Umbilical cord (tissue), 2 donors: ENCODE measurements around the gene LSM2. TPM values are rescaled to one million over a fixed set of nuclear protein-coding genes. Genes with fewer than 3 reads are reported as not detected.
A peak's percentile ranks its signal among the peaks of the same experiment; 100 is the strongest.
"Not testable (repeated sequence)": the region's sequence is repeated elsewhere in the genome, so short reads cannot be mapped to it uniquely, and the experiment has no call there.

Experiments used
- DNase-seq: peaks from one replicate; pipeline ENCODE4 v3.0.0-alpha.2; 2015; ENCODE audit warnings: low spot score
- total RNA-seq: library from RNA; depleted of rRNA; stranded (reverse); fragments of >200 nt; gene quantifications from one replicate; pipeline ENCODE4 v1.2.3, GENCODE V29; 2014; ENCODE audit warnings: low replicate concordance; ENCODE audit not compliant: insufficient read depth

The LSM2 gene
- 28.9 TPM for total RNA-seq

DNA sequence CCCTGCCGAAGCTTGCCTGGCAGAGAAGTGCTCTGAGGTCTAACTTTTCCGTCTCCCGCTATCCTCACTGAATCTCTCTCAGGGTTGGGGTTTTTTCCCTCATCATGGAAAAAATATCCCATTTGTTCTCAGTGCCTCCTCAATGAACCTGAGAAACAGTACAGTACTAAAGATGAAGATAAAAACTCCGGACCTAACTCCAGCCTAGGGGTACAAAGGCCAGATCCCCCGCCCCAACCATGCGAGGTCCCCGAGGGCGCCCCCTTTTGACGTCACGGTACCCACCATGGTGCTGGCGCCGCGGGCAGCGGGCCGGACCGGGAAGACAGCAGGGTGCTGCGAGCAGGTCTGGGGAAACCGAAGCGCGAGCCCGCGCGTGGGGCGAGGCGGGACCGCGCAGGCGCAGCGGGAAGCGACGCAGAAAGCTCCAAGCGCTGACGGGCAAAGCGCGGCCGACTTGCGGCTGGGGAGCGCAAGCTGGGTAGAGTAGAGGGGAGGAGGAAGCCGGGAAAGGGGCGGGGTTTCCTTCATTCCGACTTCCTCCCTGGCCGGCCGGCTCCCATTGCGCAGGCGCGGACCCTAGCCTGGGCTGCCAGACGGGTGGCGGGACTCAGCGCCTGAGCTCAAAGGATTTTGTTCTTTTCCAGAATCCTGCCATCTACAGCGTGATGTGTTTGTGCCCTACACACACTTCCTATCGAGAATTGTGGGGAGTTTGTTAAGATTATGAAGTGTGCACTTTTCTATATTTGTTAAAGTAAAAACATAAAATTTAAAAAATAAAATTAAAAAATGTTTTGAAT is at the start of gene LSM2:
Gene LSM2 (minus strand): TSS at position 497 of the 803 bp plus-strand sequence. CDS start 209 bp downstream, at position 288.
- peak; percentile 99 for DNase-seq

DNA sequence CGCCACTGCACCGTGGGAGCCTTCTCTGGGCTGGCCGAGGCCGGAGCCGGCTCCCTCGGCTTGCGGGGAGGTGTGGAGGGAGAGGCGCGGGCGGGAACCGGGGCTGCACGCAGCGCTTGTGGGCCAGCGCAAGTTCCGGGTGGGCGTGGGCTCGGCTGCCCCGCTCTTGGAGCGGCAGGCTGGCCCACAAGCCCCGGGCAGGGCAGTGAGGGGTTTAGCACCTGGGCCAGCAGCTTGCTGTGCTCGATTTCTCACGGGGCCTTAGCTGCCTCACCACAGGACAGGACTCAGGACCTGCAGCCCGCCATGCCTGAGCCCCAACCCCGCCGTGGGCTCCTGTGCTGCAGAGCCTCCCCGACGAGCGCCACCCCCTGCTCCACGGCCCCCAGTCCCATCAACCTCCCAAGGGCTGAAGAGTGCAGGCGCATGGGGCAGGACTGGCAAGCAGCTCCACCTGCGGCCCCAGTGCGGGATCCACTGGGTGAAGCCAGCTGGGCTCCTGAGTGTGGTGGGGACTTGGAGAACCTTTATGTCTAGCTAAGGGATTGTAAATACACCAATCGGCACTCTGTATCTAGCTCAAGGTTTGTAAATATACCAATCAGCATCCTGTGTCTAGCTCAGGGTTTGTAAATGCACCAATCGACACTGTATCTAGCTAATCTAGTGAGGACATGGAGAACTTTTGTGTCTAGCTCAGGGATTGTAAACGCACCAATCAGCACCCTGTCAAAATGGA is 45.4 kb upstream of the LSM2 start:
- DNase-seq = not testable (repeated sequence)

DNA sequence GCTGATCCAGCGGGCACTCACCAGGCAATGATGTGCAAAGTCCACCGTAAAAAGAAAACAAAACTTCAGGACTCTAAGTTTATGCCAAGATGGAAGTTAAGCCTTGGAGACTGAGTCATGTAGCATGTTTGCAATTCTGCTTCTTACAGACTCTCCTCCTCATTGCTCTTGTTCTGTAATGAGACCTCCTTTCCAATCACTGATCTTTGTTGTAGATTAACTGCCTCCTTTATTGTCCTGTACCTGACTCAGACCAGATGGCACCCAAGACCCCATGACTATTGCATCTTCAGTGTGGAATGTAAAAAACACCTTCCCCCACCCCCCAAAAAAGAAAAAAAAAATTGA is 44.7 kb upstream of the LSM2 start:
- DNase-seq = no peak

DNA sequence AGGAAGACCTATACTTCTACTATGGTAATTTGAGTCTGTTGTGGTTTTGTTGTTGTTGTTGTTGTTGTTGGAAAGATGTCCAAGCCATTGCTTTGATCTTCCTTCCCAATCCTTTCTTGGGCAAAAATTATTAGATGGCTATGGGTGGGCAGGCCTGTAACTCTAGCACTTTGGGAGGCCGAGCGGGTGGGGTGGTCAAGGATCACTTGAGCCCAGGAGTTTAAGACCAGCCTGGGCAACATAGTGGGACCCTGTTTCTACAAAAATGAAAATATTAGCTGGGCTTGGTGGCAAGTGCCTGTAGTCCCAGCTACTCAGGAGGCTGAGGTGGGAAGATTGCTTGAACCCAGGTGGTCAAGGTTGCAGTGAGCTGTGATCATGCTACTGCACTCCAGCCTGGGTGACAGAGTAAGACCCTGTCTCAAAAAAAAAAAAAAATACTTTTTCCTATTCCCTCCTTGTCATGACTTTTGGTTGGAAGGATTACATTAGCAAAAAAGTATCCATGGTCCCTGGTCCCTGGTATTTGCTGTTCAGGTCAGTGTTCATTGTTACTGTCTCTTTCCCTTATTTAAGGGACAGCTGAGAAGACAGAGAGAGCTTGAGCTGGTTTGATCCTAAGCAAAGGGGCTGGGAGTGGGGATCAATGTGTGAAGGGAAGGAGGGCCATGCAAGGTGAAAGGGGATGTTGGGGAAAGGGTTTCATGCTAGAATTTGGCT is 44.2 kb upstream of the LSM2 start:
- DNase-seq = no peak

DNA sequence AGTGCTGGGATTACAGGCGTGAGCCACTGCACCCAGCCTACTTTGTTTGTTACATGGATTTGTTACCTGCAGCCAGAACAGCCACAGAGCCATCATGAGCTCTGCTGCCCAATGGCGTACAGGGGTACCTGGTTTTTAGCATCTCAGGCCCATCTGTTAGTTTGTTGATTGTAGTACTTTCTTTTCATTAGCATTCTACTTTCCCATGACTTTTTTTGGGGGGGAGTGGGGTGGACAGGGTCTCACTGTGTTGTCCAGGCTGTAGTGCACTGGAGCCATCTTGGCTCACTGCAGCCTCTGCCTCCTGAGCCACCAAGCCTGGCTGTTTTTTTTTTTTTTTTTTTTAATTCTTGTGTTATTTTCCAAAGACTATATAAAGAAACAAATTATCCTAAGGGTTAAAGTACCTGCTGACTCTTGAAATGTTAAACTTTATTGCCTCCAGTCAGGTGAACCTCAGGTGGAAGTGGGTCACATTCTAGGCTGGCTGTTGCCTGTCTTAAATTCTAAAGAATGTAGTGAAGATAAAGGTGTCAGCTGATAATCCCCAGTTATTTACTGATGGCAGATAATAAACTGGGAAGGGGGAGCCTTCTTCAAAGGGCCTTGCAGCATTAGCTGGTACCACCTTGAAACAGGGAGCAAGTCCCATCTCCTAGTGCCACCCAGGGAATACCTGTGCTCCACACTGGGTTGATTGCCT is 40.7 kb upstream of the LSM2 start:
- no peak for DNase-seq

DNA sequence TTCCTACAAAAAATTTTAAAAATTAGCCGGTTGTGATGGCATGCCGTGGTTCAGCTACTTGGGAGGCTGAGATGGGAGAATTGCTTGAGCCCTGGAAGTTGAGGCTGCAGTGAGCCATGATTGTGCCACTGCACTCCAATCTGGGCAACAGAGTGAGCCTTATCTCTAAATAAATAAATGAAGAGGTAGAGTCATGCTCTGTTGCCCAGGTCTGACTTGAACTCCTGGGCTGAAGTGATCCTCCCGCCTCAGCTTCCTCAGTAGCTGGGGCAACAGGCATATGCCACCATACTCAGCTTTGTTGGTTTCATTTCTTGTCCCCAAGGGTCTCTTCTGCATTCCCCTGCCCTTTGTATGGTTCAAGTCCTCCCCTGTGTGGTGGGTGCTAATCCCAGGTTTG is 37.7 kb upstream of the LSM2 start:
- DNase-seq = no peak

DNA sequence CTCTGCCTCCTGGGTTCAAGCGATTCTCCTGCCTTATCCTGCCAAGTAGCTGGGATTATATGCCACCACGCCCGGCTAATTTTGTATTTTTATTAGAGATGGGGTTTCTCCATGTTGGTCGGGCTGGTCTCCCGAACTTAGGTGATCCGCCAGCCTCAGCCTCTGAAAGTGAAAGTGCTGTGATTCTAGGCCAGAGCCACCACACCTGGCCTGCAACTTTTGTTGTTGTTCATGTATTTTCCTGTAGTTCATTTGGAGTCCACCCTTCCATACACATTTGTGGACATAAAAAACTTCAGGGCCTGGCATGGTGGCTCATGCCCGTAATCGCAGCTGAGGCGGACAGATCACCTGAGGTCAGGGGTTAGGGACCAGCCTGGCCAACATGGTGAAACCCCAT is 35.3 kb upstream of the LSM2 start:
- DNase-seq = no peak

DNA sequence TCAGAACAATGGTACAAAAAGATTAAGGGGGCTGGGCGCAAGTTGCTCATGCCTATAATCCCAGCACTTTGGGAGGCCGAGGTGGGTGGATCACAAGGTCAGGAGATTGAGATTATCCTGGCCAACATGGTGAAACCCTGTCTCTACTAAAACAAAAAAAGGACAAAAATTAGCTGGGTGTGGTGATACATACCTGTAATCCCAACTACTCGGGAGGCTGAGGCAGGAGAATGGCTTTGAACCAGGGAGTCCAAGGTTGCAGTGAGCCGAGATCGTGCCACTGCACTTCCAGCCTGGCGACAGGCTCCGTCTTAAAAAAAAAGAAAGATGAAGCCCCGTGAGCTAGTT is 33.0 kb upstream of the LSM2 start:
- DNase-seq = not testable (repeated sequence)

DNA sequence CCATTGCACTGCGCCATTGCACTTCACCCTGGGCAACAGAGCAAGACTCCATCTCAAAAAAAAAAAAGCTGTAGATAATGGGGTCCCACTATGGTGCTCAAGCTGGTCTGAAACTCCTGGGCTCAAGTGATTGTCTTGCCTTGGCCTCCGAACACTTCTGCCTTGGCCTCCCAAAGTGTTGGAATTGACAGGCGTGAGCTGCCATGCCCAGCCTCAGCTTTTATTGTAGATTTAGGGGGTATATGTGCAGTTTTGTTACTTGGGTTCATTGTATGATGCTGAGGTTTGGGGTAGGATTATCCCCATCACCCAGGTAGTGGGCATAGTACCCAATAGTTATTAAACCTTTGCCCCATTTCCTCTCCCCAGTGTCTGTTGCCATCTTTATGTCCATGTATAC is 32.2 kb upstream of the LSM2 start:
- DNase-seq = no peak

DNA sequence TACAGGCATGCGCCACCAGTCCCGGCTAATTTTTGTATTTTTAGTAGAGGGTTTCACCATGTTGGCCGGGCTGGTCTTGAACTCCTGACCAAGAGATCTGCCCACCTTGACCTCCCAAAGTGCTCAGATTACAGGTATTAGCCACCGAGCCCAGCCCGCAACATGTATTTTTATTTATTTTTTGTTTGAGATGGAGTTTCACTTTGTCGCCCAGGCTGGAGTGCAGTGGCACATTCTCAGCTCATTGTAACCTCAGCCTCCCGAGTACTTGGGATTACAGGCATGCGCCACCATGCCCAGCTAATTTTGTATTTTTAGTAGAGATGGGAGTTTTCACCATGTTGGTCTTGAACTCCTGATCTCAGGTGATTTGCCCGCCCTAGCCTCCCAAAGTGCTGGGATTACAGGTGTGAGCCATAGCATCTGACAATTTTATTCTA is 31.4 kb upstream of the LSM2 start:
- DNase-seq = not testable (repeated sequence)

DNA sequence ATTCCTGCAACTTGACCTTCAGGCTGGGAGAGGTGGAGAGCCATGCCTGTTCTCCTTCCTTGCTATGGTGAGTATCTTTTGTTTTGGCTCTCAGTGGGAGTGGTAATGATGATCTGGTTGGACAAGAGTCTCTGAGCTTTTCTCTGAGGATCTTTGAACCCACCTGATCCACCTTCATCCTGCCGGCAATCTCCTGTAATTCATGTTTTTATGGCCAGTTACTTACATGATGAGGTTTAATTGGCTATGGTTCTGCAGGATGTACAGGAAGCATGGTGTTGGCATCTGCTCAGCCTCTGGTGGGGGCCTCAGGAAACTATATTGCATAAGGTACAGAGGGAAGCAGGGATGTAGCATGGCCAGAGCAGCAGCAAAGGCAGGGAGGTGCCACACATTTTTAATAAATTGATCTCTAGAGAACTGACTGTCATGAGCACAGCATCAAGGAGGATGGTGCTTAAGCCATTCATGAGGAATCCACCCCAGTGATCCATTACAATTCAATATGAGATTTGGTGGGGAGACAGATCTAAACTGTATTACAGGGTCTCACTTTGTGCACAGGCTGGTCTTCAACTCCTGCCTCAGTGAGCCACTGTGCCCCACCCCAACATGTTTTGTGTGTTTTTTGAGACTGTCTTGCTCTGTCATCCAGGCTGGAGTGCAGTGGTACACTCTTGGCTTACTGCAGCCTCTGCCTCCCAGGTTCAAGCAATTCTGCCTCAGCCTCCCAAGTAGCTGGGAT is 30.8 kb upstream of the LSM2 start:
- DNase-seq = no peak

DNA sequence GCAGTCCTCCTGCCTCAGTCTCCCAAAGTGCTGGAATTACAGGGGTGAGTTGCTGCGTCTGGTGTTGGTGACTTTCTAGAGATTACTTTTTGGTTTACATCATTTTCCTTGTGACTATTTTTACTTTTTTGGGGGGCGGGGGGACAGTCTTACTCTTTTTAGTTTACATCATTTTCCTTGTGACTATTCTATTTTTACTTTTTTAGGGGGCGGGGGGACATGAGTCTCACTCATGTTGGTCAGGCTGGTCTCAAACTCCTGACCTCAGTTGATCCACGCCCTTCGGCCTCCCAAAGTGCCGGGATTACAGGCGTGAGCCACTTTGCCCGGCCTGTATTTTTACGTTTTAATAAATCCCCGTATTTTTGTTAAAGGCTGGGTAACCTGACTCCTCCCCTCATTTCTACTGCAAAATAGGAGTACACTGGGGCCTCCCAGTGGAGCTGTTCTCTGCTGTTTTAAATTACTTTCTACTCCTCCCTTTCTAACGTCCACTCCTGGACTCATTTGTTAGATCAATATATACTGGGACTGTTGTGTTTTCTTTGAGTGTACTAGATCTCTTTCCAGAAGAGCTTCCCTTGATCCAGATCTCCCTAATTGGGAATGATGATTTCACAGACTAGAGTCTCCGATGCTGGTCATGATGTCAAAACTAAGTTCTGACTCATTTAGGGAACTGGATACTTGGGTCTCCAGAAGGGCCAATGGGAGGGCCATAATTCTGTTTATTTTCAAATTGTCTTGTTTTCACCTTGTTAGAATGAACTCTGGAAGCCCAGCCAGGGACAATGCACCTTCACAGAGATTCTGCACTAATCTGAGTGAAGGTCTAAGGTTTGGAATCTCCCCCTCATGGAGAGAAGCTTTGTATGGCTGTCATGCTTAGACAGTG is 30.0 kb upstream of the LSM2 start:
- no peak for DNase-seq

DNA sequence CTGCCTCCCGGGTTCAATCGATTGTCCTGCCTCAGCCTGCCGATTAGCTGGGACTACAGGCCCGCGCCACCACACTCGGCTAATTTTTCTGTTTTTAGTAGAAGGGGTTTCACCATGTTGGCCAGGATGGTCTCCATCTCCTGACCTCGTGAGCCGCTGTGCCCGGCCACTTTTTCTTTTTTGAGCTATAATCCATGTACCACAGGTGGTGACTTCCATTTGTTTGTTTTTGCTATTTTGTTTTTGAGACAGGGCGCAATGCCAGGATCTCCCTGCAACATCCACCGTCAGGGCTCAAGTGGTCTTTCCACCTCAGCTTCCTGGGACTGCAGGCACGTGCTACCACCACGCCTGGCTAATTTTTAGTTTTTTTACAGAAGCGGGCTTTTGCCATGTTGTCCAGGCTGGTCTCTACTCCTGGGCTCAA is 29.3 kb upstream of the LSM2 start:
- no peak for DNase-seq

DNA sequence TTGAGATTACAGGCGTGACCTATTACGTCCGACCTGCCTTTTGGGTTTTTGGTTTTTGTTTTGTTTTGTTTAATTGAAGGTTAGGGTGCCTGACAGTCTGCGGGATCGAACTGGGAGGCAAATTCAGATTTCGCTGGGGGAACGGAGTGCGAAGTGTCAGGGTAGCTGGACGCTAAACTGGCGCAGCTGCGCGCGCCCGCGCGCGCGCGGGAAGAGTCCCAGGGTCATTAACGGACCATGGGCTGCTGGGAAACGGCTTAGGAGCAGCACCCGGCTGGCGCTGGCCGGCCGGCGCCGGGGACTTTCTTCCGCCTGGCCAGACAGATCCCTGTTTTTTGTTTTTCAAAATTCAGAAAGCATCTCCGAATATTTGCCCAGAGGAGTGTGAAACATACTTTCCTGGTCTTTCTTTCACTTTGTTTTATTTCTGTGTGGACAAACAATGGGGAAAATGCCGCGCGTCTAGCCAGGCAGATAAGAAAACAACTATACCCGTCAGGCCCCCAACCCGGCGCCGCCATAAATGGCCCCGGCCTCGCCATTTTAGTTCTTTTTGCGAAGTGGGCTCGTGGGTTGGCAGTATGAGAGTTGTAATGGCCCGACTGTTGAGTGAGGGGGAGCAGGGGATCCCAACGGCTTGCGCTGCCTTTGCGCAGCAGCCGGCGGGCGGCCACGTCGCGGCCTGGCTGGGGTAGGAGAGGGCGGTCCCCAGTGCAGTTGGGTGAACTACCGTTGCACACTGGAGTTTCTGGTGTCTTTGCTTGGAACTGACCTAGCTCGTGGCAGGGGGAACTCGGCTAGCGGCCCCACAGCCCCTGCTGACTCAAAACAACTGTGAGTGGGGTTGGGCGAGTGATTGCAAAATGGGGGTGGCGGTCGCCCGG is 27.8 kb upstream of the LSM2 start:
- DNase-seq = peak; percentile 92

DNA sequence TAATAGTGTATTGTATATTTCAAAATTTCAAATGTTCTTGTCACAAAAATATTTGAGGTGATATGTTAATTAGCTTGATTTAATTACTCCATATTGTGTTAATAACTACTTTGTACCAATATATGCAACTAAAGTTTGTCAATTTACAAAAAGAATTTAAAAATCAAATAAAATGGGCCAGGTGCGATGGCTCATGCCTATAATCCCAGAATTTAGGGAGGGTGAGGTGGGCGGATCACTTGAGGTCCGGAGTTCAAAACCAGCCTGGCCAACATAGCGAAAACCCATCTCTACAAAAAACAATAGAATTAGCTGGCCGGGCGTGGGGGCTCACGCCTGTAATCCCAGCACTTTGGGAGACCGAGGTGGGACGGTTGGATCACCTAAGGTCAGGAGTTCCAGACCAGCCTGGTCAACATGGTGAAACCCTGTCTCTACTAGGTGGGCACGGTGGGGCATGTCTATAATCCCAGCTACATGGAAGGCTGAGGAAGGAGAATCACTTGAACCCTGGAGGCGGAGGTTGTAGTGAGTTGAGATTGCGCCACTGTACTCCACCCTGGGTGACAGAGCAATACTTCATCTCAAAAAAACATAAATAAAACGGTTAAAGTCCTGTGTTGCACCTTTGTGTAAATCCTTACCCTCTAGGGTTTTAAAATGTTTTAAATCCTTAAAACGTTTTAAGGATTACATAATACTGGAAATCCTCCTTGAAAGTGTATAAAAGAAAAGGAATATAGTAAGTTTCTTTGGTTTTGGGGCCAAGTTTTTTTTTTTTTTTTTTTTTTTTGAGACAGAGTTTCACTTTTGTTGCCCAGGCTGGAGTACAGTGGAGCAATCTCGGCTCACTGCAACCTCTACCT is 24.8 kb upstream of the LSM2 start:
- no peak for DNase-seq

DNA sequence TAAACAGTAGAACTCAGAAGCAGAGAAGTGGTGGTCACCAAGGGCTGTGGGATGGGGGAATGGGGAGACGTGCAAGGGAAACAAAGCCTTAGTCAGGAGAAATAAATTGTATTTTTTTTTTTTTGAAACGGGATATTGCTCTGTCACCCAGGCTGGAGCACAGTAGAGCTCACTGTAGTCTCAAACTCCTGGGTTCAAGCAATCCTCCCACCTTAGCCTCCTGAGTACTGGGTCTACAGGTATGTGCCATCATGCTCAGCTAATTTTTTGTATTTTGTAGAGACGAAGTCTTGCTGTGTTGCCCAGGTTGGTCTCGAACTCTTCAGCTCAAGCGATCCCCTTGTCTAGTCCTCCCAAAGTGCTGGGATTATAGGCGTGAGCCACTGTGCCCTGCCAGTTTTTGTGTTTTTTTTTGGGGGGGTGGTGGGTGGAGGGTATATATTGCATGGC is 24.1 kb upstream of the LSM2 start:
- no peak for DNase-seq

DNA sequence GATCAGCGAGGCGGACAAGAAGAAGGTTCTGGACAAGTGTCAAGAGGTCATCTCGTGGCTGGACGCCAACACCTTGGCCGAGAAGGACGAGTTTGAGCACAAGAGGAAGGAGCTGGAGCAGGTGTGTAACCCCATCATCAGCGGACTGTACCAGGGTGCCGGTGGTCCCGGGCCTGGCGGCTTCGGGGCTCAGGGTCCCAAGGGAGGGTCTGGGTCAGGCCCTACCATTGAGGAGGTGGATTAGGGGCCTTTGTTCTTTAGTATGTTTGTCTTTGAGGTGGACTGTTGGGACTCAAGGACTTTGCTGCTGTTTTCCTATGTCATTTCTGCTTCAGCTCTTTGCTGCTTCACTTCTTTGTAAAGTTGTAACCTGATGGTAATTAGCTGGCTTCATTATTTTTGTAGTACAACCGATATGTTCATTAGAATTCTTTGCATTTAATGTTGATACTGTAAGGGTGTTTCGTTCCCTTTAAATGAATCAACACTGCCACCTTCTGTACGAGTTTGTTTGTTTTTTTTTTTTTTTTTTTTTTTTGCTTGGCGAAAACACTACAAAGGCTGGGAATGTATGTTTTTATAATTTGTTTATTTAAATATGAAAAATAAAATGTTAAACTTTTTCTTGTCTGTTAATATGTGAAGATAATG is 23.0 kb upstream of the LSM2 start:
- DNase-seq = peak; percentile 75
